HepG2 (cell line): ENCODE measurements around the gene HNF1B. TPM values are rescaled to one million over a fixed set of nuclear protein-coding genes. Genes with fewer than 3 reads are reported as not detected.

Source experiments
- ATAC-seq: fragments of 200-7000 bp; cut with Tn5 transposase; 3 replicates; pipeline ENCODE4 v1.9.1; 2020; ENCODE audit warnings: mild to moderate bottlenecking, moderate library complexity
- BruUV-seq: library from RNA; stranded (reverse); fragments of 400-500 nt; replicated peaks from 2 replicates; lab custom pipeline; 2021; lab: Mats Ljungman, UMichigan
- CTCF ChIA-PET: fragments of 300-600 bp; formaldehyde crosslinking; extraction: SDS; loops from one replicate; lab custom pipeline; 2021; ENCODE audit warnings: low total read pairs, inconsistent platforms, low intra/inter-chr PET ratio; lab: Yijun Ruan, JAX
- POLR2A ChIA-PET: fragments of 350-600 bp; sonication (Branson Sonifier 250); formaldehyde crosslinking; loops from one replicate; lab custom pipeline; 2020; ENCODE audit warnings: antibody characterized with exemption, inconsistent platforms; lab: Yijun Ruan, JAX
- DNase-seq: peaks from one replicate; pipeline ENCODE4 v3.0.0-alpha.2; 2015; ENCODE audit warnings: low spot score
- FAIRE-seq: peaks from 3 replicates; lab custom pipeline; 2011; peaks lifted over from hg19 to GRCh38; lab: Jason Lieb, UNC
- H2AFZ ChIP-seq: one replicate; pipeline ENCODE4 v1.6.1; 2011; ENCODE audit warnings: low read length, inconsistent platforms
- H3K27ac ChIP-seq: fragments of 300-600 bp; 3 replicates; pipeline ENCODE4 v1.8.0; 2011; ENCODE audit warnings: mixed run types, mild to moderate bottlenecking, mixed read lengths, low read length, inconsistent platforms; ENCODE audit not compliant: insufficient read depth; ENCODE audit errors: extremely low read length
- H3K27me3 ChIP-seq, 2 experiments: fragments of 200-600 bp in 1 of 2; 2 replicates in 1 of 2; 3 replicates in 1 of 2; pipeline versions ENCODE4 v1.6.0 to v1.8.0; 2011; ENCODE audit warnings: low read length in 2 of 2, mild to moderate bottlenecking in 2 of 2, moderate library complexity in 2 of 2, inconsistent platforms in 1 of 2; ENCODE audit not compliant: insufficient read depth in 2 of 2, control insufficient read depth in 1 of 2
- H3K36me3 ChIP-seq, 2 experiments: fragments of 200-600 bp in 1 of 2; replicated peaks in 1 of 2; 2 replicates in 1 of 2; 3 replicates in 1 of 2; pipeline versions ENCODE4 v1.5.1 to v1.8.0; 2011; ENCODE audit warnings: low read length in 2 of 2, inconsistent platforms in 1 of 2; ENCODE audit not compliant: insufficient read depth in 2 of 2, control insufficient read depth in 1 of 2
- H3K4me1 ChIP-seq: 2 replicates; pipeline ENCODE4 v1.5.1; 2012; ENCODE audit warnings: low read length, inconsistent platforms; ENCODE audit not compliant: insufficient read depth
- H3K4me2 ChIP-seq: 2 replicates; pipeline ENCODE4 v1.6.0; 2011; ENCODE audit warnings: low read depth, low read length, inconsistent platforms
- H3K4me3 ChIP-seq, 3 experiments: fragments of 200-600 bp in 1 of 3; sonication (generic), shearing (Covaris generic) in 1 of 3; replicated peaks in 1 of 3; 2 replicates each; pipeline ENCODE4 v1.5.1; 2011 to 2016; ENCODE audit warnings: low read length in 3 of 3, inconsistent platforms in 2 of 3, low read depth in 2 of 3, mild to moderate bottlenecking in 2 of 3, control low read depth in 1 of 3, mixed read lengths in 1 of 3; ENCODE audit not compliant: insufficient read depth in 1 of 3
- H3K79me2 ChIP-seq: one replicate; pipeline ENCODE4 v1.6.1; 2011; ENCODE audit warnings: low read length, inconsistent platforms; ENCODE audit not compliant: insufficient read depth
- H3K9ac ChIP-seq: 2 replicates; pipeline ENCODE4 v1.6.0; 2011; ENCODE audit warnings: mild to moderate bottlenecking, low read depth, low read length, inconsistent platforms; ENCODE audit not compliant: insufficient read depth
- H3K9me3 ChIP-seq: 2 replicates; pipeline ENCODE4 v1.5.1; 2012; ENCODE audit warnings: mild to moderate bottlenecking, low read length
- H4K20me1 ChIP-seq: 2 replicates; pipeline ENCODE4 v1.6.0; 2011; ENCODE audit warnings: inconsistent platforms, mild to moderate bottlenecking, low read length, moderate library complexity; ENCODE audit not compliant: insufficient read depth
- GFI1 ChIP-seq: sonication (generic); formaldehyde crosslinking; IDR thresholded peaks from 2 replicates; pipeline ENCODE4 v1.5.0; 2020; ENCODE audit warnings: missing genetic modification reagents, mild to moderate bottlenecking, borderline replicate concordance
- NCOA5 ChIP-seq: sonication (generic); formaldehyde crosslinking; IDR thresholded peaks from 2 replicates; pipeline ENCODE4 v1.4.0; 2020; ENCODE audit warnings: missing genetic modification reagents
- SP1 ChIP-seq, 2 experiments: fragments of 450-650 bp in 1 of 2; sonication (generic) in 1 of 2; formaldehyde crosslinking in 1 of 2; IDR thresholded peaks; 2 replicates each; pipeline versions ENCODE4 v1.4.0 to v1.6.1; 2016 to 2020; ENCODE audit warnings: missing genetic modification reagents in 1 of 2
- STAT5B ChIP-seq: sonication (generic); formaldehyde crosslinking; IDR thresholded peaks from 2 replicates; pipeline ENCODE4 v1.4.0; 2020; ENCODE audit warnings: missing genetic modification reagents
- ZNF460 ChIP-seq: sonication (generic); formaldehyde crosslinking; IDR thresholded peaks from 2 replicates; pipeline ENCODE4 v1.5.1; 2020; ENCODE audit warnings: missing genetic modification reagents, mild to moderate bottlenecking, borderline replicate concordance
- whole genome bisulfite sequencing: methylation state at CpG from one replicate; pipeline ENCODE4 v1.1.6; 2017; ENCODE audit warnings: low lambda C conversion rate; 5-methylcytosine and 5-hydroxymethylcytosine counted together
- in situ Hi-C: cut with HindIII; loops from 2 replicates; pipeline ENCODE4 v1.10.0; 2017; ENCODE audit warnings: low pct_unique_long_range_greater_than_20kb; ENCODE audit not compliant: extremely low pct_ligation_motif_present
- intact Hi-C: fragments of 100-400 bp; cut with micrococcal nuclease; formaldehyde crosslinking; loops from one replicate; pipeline ENCODE4 v1.10.0; 2022; ENCODE audit not compliant: unreplicated experiment
- polyA plus RNA-seq, 8 experiments: library from polyadenylated mRNA; depleted of rRNA in 3 of 8; stranded (reverse) in 7 of 8; unstranded in 1 of 8; fragments of >200 nt; fragmentation: Illumina TruSeq in 4 of 8; extraction: Trizol in 4 of 8; gene quantifications; 2 replicates each; pipeline versions ENCODE4 v1.2.1 to v1.2.3, GENCODE V29; 2011 to 2016; ENCODE audit warnings: low read depth in 4 of 8, missing spikeins in 1 of 8, mixed read lengths in 1 of 8; ENCODE audit not compliant: insufficient read depth in 1 of 8
- total RNA-seq, 5 experiments: library from RNA; depleted of rRNA; stranded (reverse); fragments of >200 nt; fragmentation: Illumina TruSeq; extraction: Trizol; gene quantifications; 2 replicates each; pipeline ENCODE4 v1.2.3, GENCODE V29; 2016; ENCODE audit warnings: low read depth in 1 of 5
- TF ChIP-seq, protein P1 (sequence below): sonication (generic); formaldehyde crosslinking; IDR thresholded peaks from 2 replicates; pipeline ENCODE4 v1.4.0; 2020; ENCODE audit warnings: missing genetic modification reagents, mild to moderate bottlenecking, borderline replicate concordance
- TF ChIP-seq, protein P2 (sequence below): sonication (generic); formaldehyde crosslinking; IDR thresholded peaks from 2 replicates; pipeline ENCODE4 v1.8.0; 2022; ENCODE audit warnings: mild to moderate bottlenecking, missing genetic modification reagents, borderline replicate concordance

HNF1B gene
- total and polyA plus RNA-seq, 2 of the 13 experiments (the other 11 are each of a cell fraction or from before 2014, with no cell fraction given), result 1.9 to 5.3 TPM

DNA sequence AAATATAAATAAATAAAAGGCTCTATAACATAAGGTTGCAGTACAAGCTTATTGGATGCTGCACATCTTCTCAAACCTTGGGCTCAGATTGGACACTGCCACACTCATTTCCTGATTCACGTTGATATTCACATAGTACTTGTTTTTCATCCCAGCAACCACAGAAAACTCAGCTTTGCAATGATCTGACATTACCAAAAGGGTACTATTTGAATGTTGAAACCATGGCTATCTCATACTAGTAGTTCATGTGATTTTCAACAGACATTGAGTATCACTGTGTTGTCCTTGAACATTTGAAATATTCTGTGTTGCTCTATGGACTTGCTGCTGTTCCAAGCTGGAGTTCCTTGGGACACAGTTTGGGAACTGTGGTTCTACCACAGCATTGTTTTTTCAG, 87.7 kb downstream of the HNF1B start:
- Histone ChIP-seq H3K4me3 (no peak overlapping the region), H3K4me2 (no peak overlapping the region), H3K27me3 (no peaks in the 10 kb centered on the region; a peak in 1 of 5 replicates), H3K79me2 (no peaks in the 10 kb centered on the region), H2AFZ (no peak overlapping the region), H3K9me3 (no peaks in the 10 kb centered on the region), H3K27ac (no peak overlapping the region), H3K36me3 (no peaks in the 10 kb centered on the region), H3K4me1 (peaks cover 3% of the 10 kb centered on the region), H4K20me1 (no peaks in the 10 kb centered on the region), H3K9ac (no peak overlapping the region)
- in situ Hi-C loops, result no loop called here
- ChIA-PET CTCF (no interaction called here), POLR2A (interaction anchor here (1.0 kb wide), 1 partner anchor 86 kb away, joined by 3 read pairs; no protein-coding TSS in a partner anchor)
- ATAC-seq, result no peak
- no peak for TF ChIP-seq GFI1 (CRISPR knock-in tag)
- TF ChIP-seq SP1 (IDR thresholded peaks at IDR 0.05), result no peak
- no peak for TF ChIP-seq SP1 (CRISPR knock-in tag; IDR thresholded peaks at IDR 0.05)
- TF ChIP-seq, protein P1, sequence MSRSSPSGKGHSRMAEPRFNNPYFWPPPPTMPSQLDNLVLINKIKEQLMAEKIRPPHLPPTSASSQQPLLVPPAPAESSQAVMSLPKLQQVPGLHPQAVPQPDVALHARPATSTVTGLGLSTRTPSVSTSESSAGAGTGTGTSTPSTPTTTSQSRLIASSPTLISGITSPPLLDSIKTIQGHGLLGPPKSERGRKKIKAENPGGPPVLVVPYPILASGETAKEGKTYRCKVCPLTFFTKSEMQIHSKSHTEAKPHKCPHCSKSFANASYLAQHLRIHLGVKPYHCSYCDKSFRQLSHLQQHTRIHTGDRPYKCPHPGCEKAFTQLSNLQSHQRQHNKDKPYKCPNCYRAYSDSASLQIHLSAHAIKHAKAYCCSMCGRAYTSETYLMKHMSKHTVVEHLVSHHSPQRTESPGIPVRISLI (CRISPR knock-in tag), result no peak
- no peak for TF ChIP-seq STAT5B (CRISPR knock-in tag)
- TF ChIP-seq NCOA5 (CRISPR knock-in tag), result no peak
- TF ChIP-seq, protein P2, sequence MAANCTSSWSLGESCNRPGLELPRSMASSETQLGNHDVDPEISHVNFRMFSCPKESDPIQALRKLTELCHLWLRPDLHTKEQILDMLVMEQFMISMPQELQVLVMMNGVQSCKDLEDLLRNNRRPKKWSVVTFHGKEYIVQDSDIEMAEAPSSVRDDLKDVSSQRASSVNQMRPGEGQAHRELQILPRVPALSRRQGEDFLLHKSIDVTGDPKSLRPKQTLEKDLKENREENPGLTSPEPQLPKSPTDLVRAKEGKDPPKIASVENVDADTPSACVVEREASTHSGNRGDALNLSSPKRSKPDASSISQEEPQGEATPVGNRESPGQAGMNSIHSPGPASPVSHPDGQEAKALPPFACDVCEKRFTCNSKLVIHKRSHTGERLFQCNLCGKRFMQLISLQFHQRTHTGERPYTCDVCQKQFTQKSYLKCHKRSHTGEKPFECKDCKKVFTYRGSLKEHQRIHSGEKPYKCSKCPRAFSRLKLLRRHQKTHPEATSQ, result no peak
- TF ChIP-seq ZNF460 (CRISPR knock-in tag), result no peak
- intact Hi-C loops, result no loop called here
- DNase-seq, result no peak
- no peak for FAIRE-seq
- BruUV-seq, result no TSS peak
- WGBS, result 96% methylated on average over 1 of the region's 1 CpG
